ENCODE data around the gene ZBTB48.

ZBTB48 gene

DNA sequence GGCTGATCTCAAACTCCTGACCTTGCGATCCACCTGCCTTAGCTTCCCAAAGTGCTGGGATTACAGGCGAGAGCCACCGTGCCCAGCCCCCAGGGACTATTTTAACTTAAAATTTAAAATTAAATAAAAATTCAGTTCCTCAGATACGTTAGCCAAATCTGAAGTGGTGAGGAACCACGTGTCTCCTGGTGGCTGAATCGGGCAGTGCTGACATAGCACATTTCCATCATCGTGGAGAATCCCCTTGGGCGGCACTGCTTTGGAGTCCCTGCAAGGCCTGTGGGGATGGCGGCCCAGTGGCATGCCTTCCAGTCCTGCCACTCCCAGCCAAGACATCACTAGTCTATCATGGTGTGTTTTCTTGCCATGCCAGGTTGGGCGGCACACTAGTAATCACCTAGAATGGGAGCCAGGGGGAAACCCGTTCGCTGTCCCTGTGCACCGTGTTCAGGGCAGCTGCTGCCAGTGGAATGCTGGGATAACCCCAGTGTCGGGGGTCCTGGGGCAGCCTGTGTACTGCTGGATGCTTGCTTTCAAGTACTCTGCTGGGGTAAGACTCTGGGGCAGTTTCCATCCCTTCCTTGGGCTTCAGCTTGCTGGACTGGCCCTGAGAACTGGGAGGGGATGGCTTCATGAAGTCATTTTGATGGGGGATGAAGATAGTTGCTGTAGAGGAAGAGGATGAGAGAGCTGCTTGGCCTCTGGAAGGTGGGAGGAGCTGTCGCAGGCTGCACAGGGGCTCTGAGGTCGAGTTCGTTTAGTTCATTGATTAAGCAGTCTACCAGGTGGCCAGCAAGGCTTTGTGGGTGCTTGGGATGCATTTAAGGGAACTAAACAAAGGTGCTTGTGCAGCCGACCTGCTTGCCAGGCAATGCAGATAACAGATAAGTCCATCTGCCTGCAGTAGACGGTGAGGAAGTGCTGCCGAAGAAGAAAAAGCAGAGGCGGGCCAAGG lies 4.6 kb downstream of the ZBTB48 start:
- H3K27ac ChIP-seq (ENCODE audit: low read length) = no peak overlapping the region
- no peak overlapping the region for H3K4me3 ChIP-seq (ENCODE audit: low read length)
- H3F3A ChIP-seq (ENCODE audit: insufficient read depth, low read length) = no peaks in the 10 kb centered on the region
- no peaks in the 10 kb centered on the region for H4K20me1 ChIP-seq (ENCODE audit: insufficient read depth, low read length)
- no peak overlapping the region for H3K9ac ChIP-seq (ENCODE audit: low read length)
- no peaks in the 10 kb centered on the region for H3K9me2 ChIP-seq (replicated peaks; ENCODE audit: insufficient read depth, low read length)
- no peak overlapping the region for H3K4me2 ChIP-seq (ENCODE audit: low read depth, low read length)
- no peak overlapping the region for H2AFZ ChIP-seq (ENCODE audit: low read length)
- H3K79me2 ChIP-seq (ENCODE audit: low read length) = peaks cover 21% of the 10 kb centered on the region
- H3K9me3 ChIP-seq (replicated peaks; ENCODE audit: insufficient read depth, low read length) = no peaks in the 10 kb centered on the region
- peaks cover 11% of the 10 kb centered on the region for H3K4me1 ChIP-seq (ENCODE audit: low read length)
- no peaks in the 10 kb centered on the region for H3K36me3 ChIP-seq (replicated peaks; ENCODE audit: insufficient read depth, low read length)
- DNase-seq = no peak
- no peak for TF ChIP-seq EZH2phosphoT487 (IDR thresholded peaks at IDR 0.05; ENCODE audit: low read length)
- no peaks in the 10 kb centered on the region for H3K27me3 ChIP-seq (replicated peaks; ENCODE audit: insufficient read depth, low read length)

DNA sequence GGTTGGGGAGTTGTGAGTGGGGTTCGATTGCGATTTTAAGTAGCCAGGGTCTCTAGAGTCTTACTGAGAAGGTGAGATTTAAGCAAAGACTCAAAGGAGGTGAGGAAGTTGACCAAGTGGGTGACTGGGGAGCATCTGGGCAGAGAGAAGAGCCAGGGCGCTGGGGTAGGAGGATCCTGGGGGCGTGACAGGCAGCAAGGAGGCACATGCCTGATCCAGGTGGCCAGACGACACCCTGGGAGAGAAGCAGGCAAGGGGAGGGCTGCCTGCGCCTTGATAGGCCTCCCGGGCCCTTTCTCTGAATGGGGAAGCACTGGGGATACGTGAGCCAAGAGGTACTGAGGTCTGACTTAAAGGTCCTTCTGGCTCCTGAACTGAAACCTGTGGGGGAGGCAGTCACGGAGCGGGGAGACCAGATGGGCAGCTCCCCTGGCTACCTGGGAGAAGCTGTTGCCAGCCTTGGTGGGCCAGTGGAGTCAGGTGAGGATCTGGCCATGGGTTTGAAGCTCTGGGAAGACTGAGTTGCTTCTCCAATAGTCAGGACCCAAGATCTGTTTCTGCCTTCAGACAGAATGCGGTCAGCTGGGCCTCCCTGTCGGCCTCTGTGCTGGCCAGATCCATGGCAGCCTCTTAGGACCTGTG lies 5.4 kb downstream of the ZBTB48 start:
- H3K9ac ChIP-seq (ENCODE audit: low read length) = no peak overlapping the region
- no peak for DNase-seq

DNA sequence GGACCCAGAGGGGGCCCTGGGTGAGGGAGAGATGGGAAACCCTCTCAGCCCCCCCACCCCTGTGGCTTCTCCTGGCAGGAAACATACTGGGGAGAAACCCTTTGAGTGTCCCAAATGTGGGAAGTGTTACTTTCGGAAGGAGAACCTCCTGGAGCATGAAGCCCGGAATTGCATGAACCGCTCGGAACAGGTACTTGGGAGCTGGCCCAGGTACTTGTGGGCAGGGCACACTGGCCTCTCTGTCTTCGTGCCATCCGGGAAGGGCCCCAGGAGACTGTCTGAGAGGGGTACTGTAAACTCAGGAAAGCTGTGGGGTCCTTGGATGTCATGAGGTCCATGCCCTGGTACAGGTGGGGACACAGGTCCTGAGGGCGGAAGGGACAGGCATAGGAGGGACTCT lies 6.0 kb downstream of the ZBTB48 start:
- no peak overlapping the region for H3K9ac ChIP-seq (ENCODE audit: low read length)
- no peak overlapping the region for H3K4me2 ChIP-seq (ENCODE audit: low read depth, low read length)
- TF ChIP-seq EZH2 (optimal IDR thresholded peaks at IDR 0.05; ENCODE audit: low read depth, low read length) (no peak), EZH2phosphoT487 (IDR thresholded peaks at IDR 0.05; ENCODE audit: low read length) (no peak)
- TF ChIP-seq, protein P1, sequence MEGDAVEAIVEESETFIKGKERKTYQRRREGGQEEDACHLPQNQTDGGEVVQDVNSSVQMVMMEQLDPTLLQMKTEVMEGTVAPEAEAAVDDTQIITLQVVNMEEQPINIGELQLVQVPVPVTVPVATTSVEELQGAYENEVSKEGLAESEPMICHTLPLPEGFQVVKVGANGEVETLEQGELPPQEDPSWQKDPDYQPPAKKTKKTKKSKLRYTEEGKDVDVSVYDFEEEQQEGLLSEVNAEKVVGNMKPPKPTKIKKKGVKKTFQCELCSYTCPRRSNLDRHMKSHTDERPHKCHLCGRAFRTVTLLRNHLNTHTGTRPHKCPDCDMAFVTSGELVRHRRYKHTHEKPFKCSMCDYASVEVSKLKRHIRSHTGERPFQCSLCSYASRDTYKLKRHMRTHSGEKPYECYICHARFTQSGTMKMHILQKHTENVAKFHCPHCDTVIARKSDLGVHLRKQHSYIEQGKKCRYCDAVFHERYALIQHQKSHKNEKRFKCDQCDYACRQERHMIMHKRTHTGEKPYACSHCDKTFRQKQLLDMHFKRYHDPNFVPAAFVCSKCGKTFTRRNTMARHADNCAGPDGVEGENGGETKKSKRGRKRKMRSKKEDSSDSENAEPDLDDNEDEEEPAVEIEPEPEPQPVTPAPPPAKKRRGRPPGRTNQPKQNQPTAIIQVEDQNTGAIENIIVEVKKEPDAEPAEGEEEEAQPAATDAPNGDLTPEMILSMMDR (IDR thresholded peaks at IDR 0.05; ENCODE audit: low read length) = no peak
- H3K27ac ChIP-seq (ENCODE audit: low read length) = no peak overlapping the region
- no peaks in the 10 kb centered on the region for H3K9me2 ChIP-seq (replicated peaks; ENCODE audit: insufficient read depth, low read length)
- H3K4me3 ChIP-seq (ENCODE audit: low read length) = no peak overlapping the region
- no peaks in the 10 kb centered on the region for H3K27me3 ChIP-seq (replicated peaks; ENCODE audit: insufficient read depth, low read length)
- no peaks in the 10 kb centered on the region; the same call in 1 of the 2 replicates for H3F3A ChIP-seq (ENCODE audit: insufficient read depth, low read length)
- no peaks in the 10 kb centered on the region for H3K36me3 ChIP-seq (replicated peaks; ENCODE audit: insufficient read depth, low read length)
- DNase-seq = no peak
- H3K4me1 ChIP-seq (ENCODE audit: low read length) = peaks cover 5% of the 10 kb centered on the region
- peaks cover 13% of the 10 kb centered on the region for H3K79me2 ChIP-seq (ENCODE audit: low read length)
- no peaks in the 10 kb centered on the region for H3K9me3 ChIP-seq (replicated peaks; ENCODE audit: insufficient read depth, low read length)
- no peaks in the 10 kb centered on the region for H4K20me1 ChIP-seq (ENCODE audit: insufficient read depth, low read length)
- no peak overlapping the region for H2AFZ ChIP-seq (ENCODE audit: low read length)

More for the DNA sequence above, 5.4 kb downstream of the ZBTB48 start:
- no peaks in the 10 kb centered on the region for H3K36me3 ChIP-seq (replicated peaks; ENCODE audit: insufficient read depth, low read length)
- H3K4me1 ChIP-seq (ENCODE audit: low read length) = peaks cover 9% of the 10 kb centered on the region
- TF ChIP-seq, protein P1 (IDR thresholded peaks at IDR 0.05; ENCODE audit: low read length) = no peak
- no peak for TF ChIP-seq EZH2 (optimal IDR thresholded peaks at IDR 0.05; ENCODE audit: low read depth, low read length)
- no peak for TF ChIP-seq EZH2phosphoT487 (IDR thresholded peaks at IDR 0.05; ENCODE audit: low read length)
- H2AFZ ChIP-seq (ENCODE audit: low read length) = no peak overlapping the region
- no peak overlapping the region for H3K4me2 ChIP-seq (ENCODE audit: low read depth, low read length)
- H3K9me2 ChIP-seq (replicated peaks; ENCODE audit: insufficient read depth, low read length) = no peaks in the 10 kb centered on the region
- no peaks in the 10 kb centered on the region for H3K27me3 ChIP-seq (replicated peaks; ENCODE audit: insufficient read depth, low read length)
- H3K4me3 ChIP-seq (ENCODE audit: low read length) = no peak overlapping the region
- no peak overlapping the region for H3K27ac ChIP-seq (ENCODE audit: low read length)
- H4K20me1 ChIP-seq (ENCODE audit: insufficient read depth, low read length) = no peaks in the 10 kb centered on the region
- H3F3A ChIP-seq (ENCODE audit: insufficient read depth, low read length) = no peaks in the 10 kb centered on the region; the same call in 1 of the 2 replicates
- no peaks in the 10 kb centered on the region for H3K9me3 ChIP-seq (replicated peaks; ENCODE audit: insufficient read depth, low read length)
- H3K79me2 ChIP-seq (ENCODE audit: low read length) = peaks cover 18% of the 10 kb centered on the region

Data from MM.1S (cell line).